ENCODE results near the gene ARL11. TPM values are rescaled to one million over a fixed set of nuclear protein-coding genes. Genes with fewer than 3 reads are reported as not detected.
"Not testable (repeated sequence)": the region's sequence is repeated elsewhere in the genome, so short reads cannot be mapped to it uniquely, and the experiment has no call there.

The ARL11 gene
- total RNA-seq, 2 donors from 2014 or later: 0.22 TPM; not detected in 1

GRCh38 chr13:49602005-49602404, 26.3 kb upstream of the ARL11 start:
- ATAC-seq (no peak), DNase-seq (no peak)
- no peaks in the 10 kb centered on the region for H3K27me3 Mint-ChIP-seq
- H3K4me3 Mint-ChIP-seq: no peak overlapping the region
- H3K36me3 Mint-ChIP-seq (ENCODE audit: low read depth): peaks cover 2% of the 10 kb centered on the region
- H3K27ac Mint-ChIP-seq: no peak overlapping the region
- H3K4me1 Mint-ChIP-seq: peaks cover 4% of the 10 kb centered on the region
- H3K9me3 ChIP-seq (ENCODE audit: control insufficient read depth, low read length, poor library complexity, severe bottlenecking): no peaks in the 10 kb centered on the region

DNA sequence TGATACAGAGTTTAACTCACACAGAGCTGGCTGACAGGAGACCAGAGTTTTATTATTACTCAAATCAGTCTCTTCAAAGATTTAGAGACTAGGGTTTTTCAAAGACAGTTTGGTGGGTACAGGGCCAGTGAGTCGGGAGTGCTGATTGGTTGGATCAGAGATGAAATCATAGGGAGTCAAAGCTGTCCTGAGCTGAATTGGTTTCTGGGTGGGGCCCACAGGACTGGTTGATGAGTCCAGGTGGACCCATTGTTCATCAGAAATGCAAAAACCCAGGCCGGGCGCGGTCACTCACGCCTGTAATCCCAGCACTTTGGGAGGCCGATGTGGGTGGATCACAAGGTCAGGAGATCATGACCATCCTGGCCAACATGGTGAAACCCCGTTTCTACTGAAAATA, 25.7 kb upstream of the ARL11 start:
- H3K27me3 Mint-ChIP-seq; DNase-seq; H3K4me1 Mint-ChIP-seq; H3K27ac Mint-ChIP-seq; H3K4me3 Mint-ChIP-seq; H3K9me3 ChIP-seq (ENCODE audit: control insufficient read depth, low read length, poor library complexity, severe bottlenecking); ATAC-seq; H3K36me3 Mint-ChIP-seq (ENCODE audit: low read depth): not testable (repeated sequence)

DNA sequence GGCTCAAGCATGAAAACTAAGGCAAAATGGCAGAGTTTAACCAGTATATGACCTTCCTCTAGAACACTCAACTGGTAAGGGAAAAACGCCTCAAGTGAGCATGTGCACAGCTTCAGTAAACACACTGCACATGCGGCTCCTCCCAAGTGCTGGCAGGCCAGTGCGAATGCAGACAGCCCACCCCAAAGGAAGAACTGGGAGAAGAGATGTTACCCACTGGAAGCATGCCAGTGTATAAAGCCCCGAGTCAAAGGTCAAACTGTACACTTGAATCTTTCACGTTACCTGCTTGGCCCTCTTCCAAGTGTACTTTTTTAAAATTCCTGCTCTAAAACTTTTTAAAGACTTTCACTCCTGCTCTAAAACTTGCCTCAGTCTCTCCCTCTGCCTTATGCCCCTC, 23.7 kb upstream of the ARL11 start:
- H3K27ac Mint-ChIP-seq: no peak overlapping the region
- no peak for ATAC-seq

GRCh38 chr13:49606747-49607648, 21.3 kb upstream of the ARL11 start:
- DNase-seq (peak; percentile 63 to 65 (median 64)), ATAC-seq (peak; percentile 99)
- Mint-ChIP-seq H3K27ac (no peak overlapping the region), H3K27me3 (peaks cover 10% of the 10 kb centered on the region), H3K4me1 (peaks cover 5% of the 10 kb centered on the region), H3K36me3 (ENCODE audit: low read depth) (no peaks in the 10 kb centered on the region), H3K4me3 (peak overlapping the region; percentile 84)
- no peaks in the 10 kb centered on the region for H3K9me3 ChIP-seq (ENCODE audit: control insufficient read depth, low read length, poor library complexity, severe bottlenecking)

More for the DNA sequence above, 23.7 kb upstream of the ARL11 start:
- H3K9me3 ChIP-seq (ENCODE audit: control insufficient read depth, low read length, poor library complexity, severe bottlenecking): no peaks in the 10 kb centered on the region
- Mint-ChIP-seq H3K4me1 (peaks cover 5% of the 10 kb centered on the region), H3K4me3 (no peak overlapping the region), H3K36me3 (ENCODE audit: low read depth) (no peaks in the 10 kb centered on the region), H3K27me3 (no peaks in the 10 kb centered on the region)
- no peak for DNase-seq

DNA sequence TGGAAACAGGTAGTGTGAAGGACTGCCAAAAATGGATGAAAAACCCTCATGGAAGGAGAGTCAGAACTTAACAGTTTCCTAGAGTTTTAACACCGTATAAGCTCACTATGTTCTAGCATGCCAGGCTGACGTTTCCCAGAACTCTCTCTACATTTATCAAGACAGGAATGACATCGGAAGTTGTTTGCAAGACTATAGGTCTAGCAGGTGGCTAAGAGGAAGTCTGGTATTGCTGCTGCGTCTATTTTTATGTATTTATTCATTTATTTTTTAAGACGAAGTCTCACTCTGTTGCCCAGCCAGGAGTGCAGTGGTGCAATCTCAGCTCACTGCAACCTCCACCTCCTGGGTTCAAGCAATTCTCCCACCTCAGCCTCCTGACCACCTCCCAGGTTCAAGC, 20.5 kb upstream of the ARL11 start:
- peaks cover 5% of the 10 kb centered on the region for H3K4me1 Mint-ChIP-seq
- H3K27ac Mint-ChIP-seq: no peak overlapping the region
- H3K36me3 Mint-ChIP-seq (ENCODE audit: low read depth): no peaks in the 10 kb centered on the region
- ATAC-seq: no peak
- H3K9me3 ChIP-seq (ENCODE audit: control insufficient read depth, low read length, poor library complexity, severe bottlenecking): no peaks in the 10 kb centered on the region
- no peak for DNase-seq
- peaks cover 10% of the 10 kb centered on the region for H3K27me3 Mint-ChIP-seq
- no peak overlapping the region for H3K4me3 Mint-ChIP-seq

GRCh38 chr13:49608651-49609331, 19.5 kb upstream of the ARL11 start:
- no peaks in the 10 kb centered on the region for H3K36me3 Mint-ChIP-seq (ENCODE audit: low read depth)
- peaks cover 10% of the 10 kb centered on the region for H3K27me3 Mint-ChIP-seq
- H3K4me3 Mint-ChIP-seq: no peak overlapping the region
- DNase-seq (no peak), ATAC-seq (no peak)
- peaks cover 5% of the 10 kb centered on the region for H3K4me1 Mint-ChIP-seq
- H3K27ac Mint-ChIP-seq: no peak overlapping the region
- H3K9me3 ChIP-seq (ENCODE audit: control insufficient read depth, low read length, poor library complexity, severe bottlenecking): no peaks in the 10 kb centered on the region

- Mint-ChIP-seq H3K4me3 (no peak overlapping the region), H3K27me3 (peaks cover 10% of the 10 kb centered on the region), H3K36me3 (ENCODE audit: low read depth) (no peaks in the 10 kb centered on the region), H3K4me1 (peaks cover 2% of the 10 kb centered on the region), H3K27ac (no peak overlapping the region)
- DNase-seq (no peak), ATAC-seq (no peak)
- no peaks in the 10 kb centered on the region for H3K9me3 ChIP-seq (ENCODE audit: control insufficient read depth, low read length, poor library complexity, severe bottlenecking)
These were observed 18.1 kb upstream of the ARL11 start for GRCh38 chr13:49610176-49610575.

DNA sequence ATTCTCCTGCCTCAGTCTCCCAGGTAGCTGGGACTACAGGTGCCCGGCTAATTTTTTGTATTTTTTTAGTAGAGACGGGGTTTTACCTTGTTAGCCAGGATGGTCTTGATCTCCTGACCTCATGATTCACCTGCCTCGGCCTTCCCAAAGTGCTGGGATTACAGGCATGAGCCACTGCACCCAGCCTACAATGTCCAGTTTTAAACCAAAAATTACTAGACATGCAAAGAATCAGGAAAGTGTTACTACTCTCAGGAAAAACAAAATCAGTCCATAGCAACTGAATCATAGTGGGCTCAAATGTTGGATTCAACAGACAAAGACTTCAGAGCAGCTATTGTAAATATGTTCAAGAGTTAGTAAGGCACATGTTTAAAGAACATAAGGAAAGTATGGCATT, 16.3 kb upstream of the ARL11 start:
- not testable (repeated sequence) for ATAC-seq; H3K27ac Mint-ChIP-seq; H3K27me3 Mint-ChIP-seq; DNase-seq; H3K9me3 ChIP-seq (ENCODE audit: control insufficient read depth, low read length, poor library complexity, severe bottlenecking); H3K4me1 Mint-ChIP-seq; H3K36me3 Mint-ChIP-seq (ENCODE audit: low read depth); H3K4me3 Mint-ChIP-seq

DNA sequence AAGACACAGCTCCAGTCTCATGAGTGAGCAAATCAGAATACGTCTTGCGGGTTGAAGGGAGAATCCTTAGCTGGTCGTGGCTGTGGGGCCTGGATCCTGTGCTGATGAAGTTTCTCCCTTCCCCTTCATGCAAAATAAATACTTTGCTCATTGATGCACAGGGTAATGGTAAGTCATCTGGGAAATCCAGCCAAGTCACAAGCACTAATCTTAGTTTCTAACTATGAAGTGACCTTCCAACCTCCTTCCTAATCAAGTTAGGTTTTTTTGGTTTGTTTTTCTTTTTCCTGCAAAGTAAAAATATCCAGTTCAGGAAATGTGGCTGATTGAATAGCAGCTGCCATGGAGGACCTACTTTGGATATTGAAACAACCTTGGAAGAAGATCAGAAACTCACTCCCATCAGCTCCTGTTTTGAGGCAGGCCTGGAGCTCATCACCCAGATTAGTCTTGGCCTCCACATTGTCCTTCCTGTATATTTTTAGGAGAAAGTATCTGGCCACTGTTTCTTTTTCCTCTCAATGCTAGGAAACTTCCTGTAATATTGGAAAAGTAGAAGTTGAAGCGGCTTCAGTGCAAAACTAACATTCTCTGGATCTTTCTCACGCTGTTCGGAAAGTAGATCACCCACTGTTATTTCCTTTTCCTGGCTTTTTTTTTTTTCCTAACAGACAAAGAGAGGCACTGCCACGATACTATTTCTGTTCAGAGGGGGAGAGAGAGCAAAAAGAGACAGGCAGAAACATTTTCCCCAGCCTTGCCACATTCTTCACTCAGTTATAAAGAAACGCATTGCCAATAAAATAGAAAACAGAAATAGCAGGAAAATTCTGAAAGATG, 12.3 kb upstream of the ARL11 start:
- H3K36me3 Mint-ChIP-seq (ENCODE audit: low read depth): no peaks in the 10 kb centered on the region
- H3K9me3 ChIP-seq (ENCODE audit: control insufficient read depth, low read length, poor library complexity, severe bottlenecking): no peaks in the 10 kb centered on the region
- no peak overlapping the region for H3K27ac Mint-ChIP-seq
- H3K4me1 Mint-ChIP-seq: no peaks in the 10 kb centered on the region
- peaks cover 12% of the 10 kb centered on the region for H3K27me3 Mint-ChIP-seq
- ATAC-seq (no peak), DNase-seq (no peak)
- H3K4me3 Mint-ChIP-seq: no peak overlapping the region

GRCh38 chr13:49616676-49617065, 11.6 kb upstream of the ARL11 start:
- peaks cover 10% of the 10 kb centered on the region for H3K27me3 Mint-ChIP-seq
- H3K4me1 Mint-ChIP-seq: no peaks in the 10 kb centered on the region
- no peaks in the 10 kb centered on the region for H3K9me3 ChIP-seq (ENCODE audit: control insufficient read depth, low read length, poor library complexity, severe bottlenecking)
- DNase-seq: no peak
- no peak overlapping the region for H3K4me3 Mint-ChIP-seq
- no peak overlapping the region for H3K27ac Mint-ChIP-seq
- no peak for ATAC-seq
- no peaks in the 10 kb centered on the region for H3K36me3 Mint-ChIP-seq (ENCODE audit: low read depth)

DNA sequence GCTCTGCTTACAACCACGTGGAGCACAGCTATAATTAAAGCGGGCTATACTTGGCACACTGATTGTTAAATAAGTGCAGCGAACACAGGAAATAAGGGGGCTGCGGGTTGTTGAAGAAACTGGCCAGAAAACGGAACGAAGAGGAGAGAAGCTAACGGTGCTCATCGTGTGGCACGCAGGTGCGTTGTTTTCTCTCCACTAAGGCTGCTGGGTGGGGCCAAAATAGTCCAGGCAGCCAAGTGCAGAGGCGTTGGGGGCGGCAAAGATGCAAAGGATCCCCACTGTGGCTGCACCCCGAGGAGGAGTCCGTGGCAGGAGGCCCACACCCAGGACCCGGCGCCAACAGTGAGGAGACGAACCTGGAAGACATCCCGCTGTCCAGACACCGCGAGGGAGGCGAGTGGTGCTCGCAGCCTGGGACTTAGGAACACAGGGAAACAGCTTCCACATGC, 8.1 kb upstream of the ARL11 start:
- H3K27ac Mint-ChIP-seq: peak overlapping the region; percentile 11
- DNase-seq (no peak), ATAC-seq (no peak)
- H3K27me3 Mint-ChIP-seq: peaks cover 11% of the 10 kb centered on the region
- no peaks in the 10 kb centered on the region for H3K4me1 Mint-ChIP-seq
- H3K9me3 ChIP-seq (ENCODE audit: control insufficient read depth, low read length, poor library complexity, severe bottlenecking): no peaks in the 10 kb centered on the region
- no peak overlapping the region for H3K4me3 Mint-ChIP-seq
- H3K36me3 Mint-ChIP-seq (ENCODE audit: low read depth): no peaks in the 10 kb centered on the region

- Mint-ChIP-seq H3K27ac (no peak overlapping the region), H3K36me3 (ENCODE audit: low read depth) (no peaks in the 10 kb centered on the region), H3K4me1 (no peaks in the 10 kb centered on the region), H3K27me3 (peaks cover 11% of the 10 kb centered on the region), H3K4me3 (no peak overlapping the region)
- no peak for ATAC-seq
- DNase-seq: no peak
- H3K9me3 ChIP-seq (ENCODE audit: control insufficient read depth, low read length, poor library complexity, severe bottlenecking): no peaks in the 10 kb centered on the region
These were observed 5.9 kb upstream of the ARL11 start for GRCh38 chr13:49622174-49622946.

Measured in T-helper 17 cell (primary cell).